ENCODE measurements around the gene RNF150.

The RNF150 gene

GRCh38 chr4:141131723-141132071, 1.6 kb downstream of the RNF150 start:
- no peak for DNase-seq (ENCODE audit: low read depth)

GRCh38 chr4:141130947-141131605, 2.2 kb downstream of the RNF150 start:
- no peak for DNase-seq (ENCODE audit: low read depth)

- no peak for DNase-seq (ENCODE audit: low read depth)
Observed at GRCh38 chr4:141127884-141128283, 5.4 kb downstream of the RNF150 start.

GRCh38 chr4:141126769-141127168, 6.5 kb downstream of the RNF150 start:
- DNase-seq (ENCODE audit: low read depth) = no peak

GRCh38 chr4:141124224-141124623, 9.0 kb downstream of the RNF150 start:
- no peak for DNase-seq (ENCODE audit: low read depth)

GRCh38 chr4:141121768-141122454, 11.4 kb downstream of the RNF150 start:
- DNase-seq (ENCODE audit: low read depth) = no peak

GRCh38 chr4:141121101-141121500, 12.2 kb downstream of the RNF150 start:
- no peak for DNase-seq (ENCODE audit: low read depth)

- DNase-seq (ENCODE audit: low read depth) = no peak
Observed at GRCh38 chr4:141120036-141120593, 13.2 kb downstream of the RNF150 start.

- DNase-seq (ENCODE audit: low read depth) = no peak
Observed at GRCh38 chr4:141119071-141119470, 14.2 kb downstream of the RNF150 start.

GRCh38 chr4:141118381-141118780, 14.9 kb downstream of the RNF150 start:
- no peak for DNase-seq (ENCODE audit: low read depth)

- DNase-seq (ENCODE audit: low read depth) = no peak
Observed at GRCh38 chr4:141117935-141118334, 15.3 kb downstream of the RNF150 start.

- no peak for DNase-seq (ENCODE audit: low read depth)
Observed at GRCh38 chr4:141109983-141110382, 23.3 kb downstream of the RNF150 start.

- no peak for DNase-seq (ENCODE audit: low read depth)
Observed at GRCh38 chr4:141107927-141108326, 25.3 kb downstream of the RNF150 start.

GRCh38 chr4:141102367-141102766, 30.9 kb downstream of the RNF150 start:
- no peak for DNase-seq (ENCODE audit: low read depth)

- no peak for DNase-seq (ENCODE audit: low read depth)
Observed at GRCh38 chr4:141101511-141101910, 31.8 kb downstream of the RNF150 start.

GRCh38 chr4:141099326-141099725, 33.9 kb downstream of the RNF150 start:
- DNase-seq (ENCODE audit: low read depth) = no peak

- DNase-seq (ENCODE audit: low read depth) = no peak
Observed at GRCh38 chr4:141098163-141098562, 35.1 kb downstream of the RNF150 start.

- DNase-seq (ENCODE audit: low read depth) = no peak
Observed at GRCh38 chr4:141090473-141090872, 42.8 kb downstream of the RNF150 start.

- no peak for DNase-seq (ENCODE audit: low read depth)
Observed at GRCh38 chr4:141081921-141082395, 51.3 kb downstream of the RNF150 start.

- DNase-seq (ENCODE audit: low read depth) = no peak
Observed at GRCh38 chr4:141080668-141081067, 52.6 kb downstream of the RNF150 start.

GRCh38 chr4:141079393-141079930, 53.8 kb downstream of the RNF150 start:
- no peak for DNase-seq (ENCODE audit: low read depth)

GRCh38 chr4:141078871-141079270, 54.4 kb downstream of the RNF150 start:
- no peak for DNase-seq (ENCODE audit: low read depth)

GRCh38 chr4:141077611-141078225, 55.6 kb downstream of the RNF150 start:
- no peak for DNase-seq (ENCODE audit: low read depth)

Measured in activated T-cell treated with anti-CD3 and anti-CD28 coated beads for 48 hours (primary cell).